Measurements from ENCODE around the gene TRA2A.

Gene TRA2A

DNA sequence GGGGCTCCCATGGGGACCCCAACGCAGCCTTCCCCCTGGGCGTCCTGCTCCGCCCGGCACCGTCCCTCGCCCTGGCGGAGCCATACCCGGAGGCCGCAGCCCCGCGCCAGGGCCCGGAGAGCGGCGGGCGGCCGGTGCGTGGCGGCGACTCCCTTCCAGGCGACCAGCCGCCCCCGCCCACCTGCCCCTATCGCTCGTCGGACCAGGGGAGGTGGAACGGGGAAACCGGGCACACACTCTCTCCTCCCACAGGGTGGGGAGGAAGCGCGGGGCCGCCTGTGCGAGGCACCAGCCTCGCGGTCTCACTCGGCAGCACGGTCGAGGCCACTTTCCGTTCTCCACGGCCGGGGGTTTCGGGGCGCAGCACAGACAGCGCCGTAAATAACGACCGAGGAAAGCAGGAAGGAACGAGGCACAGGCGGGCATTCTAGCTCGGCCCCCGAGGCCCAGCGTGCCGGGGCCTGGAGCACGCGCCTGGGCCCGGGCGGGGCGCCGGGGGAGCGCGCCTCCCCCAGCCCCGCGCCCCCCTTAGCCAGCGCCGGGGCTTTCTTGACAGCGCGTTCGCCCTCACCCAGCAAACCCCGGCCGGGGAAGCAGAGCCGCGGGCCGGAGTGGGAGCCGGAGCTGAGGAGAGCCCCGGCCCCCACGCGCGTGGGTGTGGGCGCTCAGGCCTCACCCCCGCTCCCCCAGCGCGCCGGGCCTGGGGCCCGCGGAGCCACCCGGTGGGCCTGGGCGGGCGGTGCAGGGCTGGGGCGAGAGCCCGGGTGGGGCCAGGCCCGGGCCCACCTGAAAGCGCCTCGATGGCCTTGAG, 62.4 kb downstream of the TRA2A start:
- peak; percentile 11 for DNase-seq

DNA sequence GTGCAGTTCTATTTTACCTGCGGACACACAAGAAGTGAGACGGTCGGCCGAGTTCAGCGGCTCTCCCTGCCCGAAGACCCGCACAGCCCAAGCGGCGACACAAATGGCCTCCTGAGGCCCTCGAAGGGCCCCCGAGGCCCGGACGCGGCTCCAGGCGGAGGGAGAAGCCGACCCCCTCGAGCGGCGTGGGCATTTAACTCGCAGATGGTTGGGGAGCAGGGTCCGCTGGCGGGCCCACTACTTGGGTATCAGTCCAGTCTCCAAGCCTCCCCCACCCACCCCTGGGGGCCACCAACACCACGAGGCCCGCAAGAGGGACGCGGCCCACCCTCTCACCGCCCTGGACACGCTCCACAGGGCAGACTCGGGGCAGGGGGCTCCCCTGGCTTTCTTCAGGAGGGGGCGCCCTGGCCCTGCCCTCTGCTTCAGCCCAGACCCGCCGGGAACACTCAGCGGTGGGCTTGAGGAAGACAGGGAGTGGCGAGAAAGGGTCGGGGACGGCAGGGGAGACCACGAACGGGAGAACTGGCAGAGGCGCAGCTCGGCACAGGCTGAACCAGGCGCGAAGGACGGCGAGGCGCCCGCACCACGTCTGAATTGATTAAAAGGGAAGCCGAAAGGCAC, 63.1 kb downstream of the TRA2A start:
- no peak for DNase-seq

DNA sequence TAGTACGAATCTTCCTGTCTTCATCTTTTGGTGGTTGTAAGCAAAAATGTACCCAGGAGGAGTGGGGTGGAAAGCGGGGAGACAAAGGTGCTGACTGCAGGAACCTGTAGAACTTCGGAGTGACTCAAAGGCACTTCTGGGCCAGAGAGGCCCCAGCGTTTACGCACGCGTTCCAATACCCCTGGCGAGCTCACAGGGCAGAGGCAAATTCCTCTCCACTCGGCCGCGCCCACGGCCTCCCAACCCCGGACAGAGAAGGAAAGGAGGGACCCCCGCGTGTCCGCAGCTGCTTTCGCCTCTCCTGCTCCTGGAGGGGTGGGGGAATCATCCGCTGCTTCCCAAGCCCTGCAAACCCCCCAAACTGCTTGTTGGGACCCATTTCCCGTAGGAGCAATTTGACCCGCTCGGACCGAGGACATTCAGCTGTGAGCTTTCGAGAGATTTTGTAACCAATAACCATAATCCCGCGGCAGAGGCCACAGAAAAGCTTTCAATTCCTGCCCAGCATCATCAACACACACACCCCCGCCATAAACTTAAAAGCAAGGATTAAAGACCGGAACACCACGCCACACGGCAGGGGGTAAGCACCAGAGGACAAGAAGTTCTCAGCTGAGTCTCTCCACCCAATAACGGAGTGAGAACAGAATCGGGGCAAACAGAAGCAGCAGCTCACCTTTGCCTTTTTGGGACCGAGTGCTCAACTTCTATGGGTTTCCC, 63.8 kb downstream of the TRA2A start:
- DNase-seq = peak; percentile 27

DNA sequence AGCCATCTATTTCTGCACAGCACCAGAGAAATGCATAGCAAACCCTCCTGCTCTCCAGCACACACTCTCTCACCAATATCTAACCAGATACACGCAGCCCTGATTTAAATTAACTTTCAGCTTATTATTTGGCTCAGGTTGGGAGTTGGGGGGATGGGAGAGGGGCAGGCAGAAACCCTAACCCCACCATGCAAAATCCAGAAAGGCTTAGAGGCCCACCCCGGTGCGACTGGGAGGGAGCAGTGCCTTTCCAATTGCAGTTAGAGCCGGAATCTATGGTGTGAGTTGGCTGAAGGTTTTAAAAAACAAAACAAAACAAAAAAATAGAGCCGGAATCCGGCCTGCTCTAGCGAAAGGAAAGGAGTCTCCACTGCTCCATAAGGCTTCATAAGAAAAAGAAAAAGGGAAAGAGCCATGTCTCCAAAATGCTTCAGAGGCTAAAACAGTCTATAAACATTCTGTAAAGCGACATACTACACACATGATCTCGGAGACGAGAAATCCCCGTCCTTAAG, 64.4 kb downstream of the TRA2A start:
- DNase-seq = no peak

DNA sequence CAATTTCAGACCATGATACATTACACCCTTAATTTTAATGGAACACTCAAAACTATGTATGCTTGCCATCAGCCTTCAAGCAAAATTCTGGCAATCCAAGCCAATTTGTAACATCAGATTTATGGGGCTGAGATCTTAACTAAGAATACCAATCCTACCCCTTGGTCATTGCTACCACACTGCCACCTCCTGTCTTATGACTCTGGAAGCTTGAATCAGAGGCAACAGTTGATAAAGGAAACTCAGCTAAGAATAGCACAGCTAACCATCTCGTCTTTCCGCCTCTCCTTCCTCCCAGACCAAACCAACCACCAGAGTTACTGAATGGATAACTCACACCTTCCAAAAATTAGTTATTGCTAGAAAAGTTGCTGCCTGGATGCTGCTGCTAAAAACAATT, 68.9 kb downstream of the TRA2A start:
- DNase-seq = no peak

DNA sequence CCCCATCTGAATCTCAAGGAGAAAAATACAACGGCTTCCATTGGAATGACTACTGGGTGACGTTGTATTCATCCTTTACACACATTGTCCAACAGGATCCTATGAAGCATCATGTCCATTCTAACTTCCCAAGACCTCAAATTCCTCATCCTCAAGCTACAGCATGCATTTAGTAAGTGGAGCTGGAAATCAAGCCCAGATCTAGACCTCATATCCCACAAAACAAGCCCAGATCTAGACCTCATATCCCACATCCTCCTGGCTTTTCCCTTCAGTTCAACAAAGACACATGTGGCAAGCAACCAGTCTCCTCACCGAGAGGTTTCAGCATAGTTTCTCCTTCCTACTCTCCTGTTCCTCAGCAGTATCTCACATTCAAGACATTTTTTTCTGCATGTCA, 73.7 kb downstream of the TRA2A start:
- no peak for DNase-seq

DNA sequence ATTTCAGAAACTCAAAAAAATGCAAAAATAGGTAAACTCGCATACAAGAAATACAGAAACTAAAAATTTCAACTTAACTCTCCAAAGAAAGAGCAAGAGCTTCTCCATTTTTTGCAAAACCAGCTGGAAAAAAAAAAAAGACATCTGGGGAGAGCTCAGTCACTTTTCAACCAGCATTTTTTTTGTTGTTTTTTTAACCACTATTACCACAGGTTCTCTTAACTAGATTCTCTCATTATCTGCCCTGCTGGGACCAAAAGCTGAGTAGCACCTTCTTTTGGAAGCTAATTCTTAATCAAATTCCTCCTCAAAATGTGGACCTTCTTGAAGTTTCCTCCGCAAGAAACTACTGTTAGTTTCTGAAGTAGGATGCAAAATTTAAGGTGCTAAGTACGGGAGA, 75.7 kb downstream of the TRA2A start:
- no peak for DNase-seq

DNA sequence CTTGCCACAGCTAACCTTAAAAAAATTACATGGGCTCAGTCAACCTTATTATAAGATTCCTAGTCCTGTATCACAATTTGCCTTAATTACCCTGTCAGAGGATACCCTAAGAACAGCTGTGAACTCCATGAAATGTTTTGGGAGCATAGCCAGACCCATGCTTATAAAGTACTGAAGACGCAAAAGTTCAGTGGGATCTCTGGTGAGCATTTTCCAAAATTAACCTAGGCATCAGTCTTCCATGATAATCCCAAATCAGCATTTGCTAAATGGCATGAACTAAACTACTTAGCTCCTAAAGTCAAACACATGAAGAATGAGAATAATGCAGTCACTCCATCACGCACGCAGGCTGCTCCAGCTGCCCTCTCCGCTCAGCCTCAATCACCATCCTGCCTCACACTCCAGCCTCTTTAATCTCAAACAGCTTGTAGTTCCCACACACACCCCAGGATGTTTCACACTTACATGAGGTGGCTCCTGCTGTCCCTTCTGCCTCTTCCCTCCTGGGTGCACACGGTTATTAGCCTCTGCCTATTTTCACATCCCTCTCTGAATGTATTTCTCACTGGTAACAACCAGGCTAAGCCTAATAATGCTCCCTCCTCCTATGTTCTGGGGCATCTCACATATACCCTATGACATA, 76.8 kb downstream of the TRA2A start:
- DNase-seq = no peak

Data from suppressor macrophage treated with lipopolysaccharide for 4 hours (primary cell).